CD4-positive, alpha-beta T cell treated with Interleukin-6 for 4 hours (primary cell): ENCODE data around the gene ACOT7.

Source experiments
- DNase-seq: peaks from one replicate; pipeline ENCODE4 v3.0.0-alpha.2; 2020; ENCODE audit warnings: mixed read lengths

ACOT7 gene

DNA sequence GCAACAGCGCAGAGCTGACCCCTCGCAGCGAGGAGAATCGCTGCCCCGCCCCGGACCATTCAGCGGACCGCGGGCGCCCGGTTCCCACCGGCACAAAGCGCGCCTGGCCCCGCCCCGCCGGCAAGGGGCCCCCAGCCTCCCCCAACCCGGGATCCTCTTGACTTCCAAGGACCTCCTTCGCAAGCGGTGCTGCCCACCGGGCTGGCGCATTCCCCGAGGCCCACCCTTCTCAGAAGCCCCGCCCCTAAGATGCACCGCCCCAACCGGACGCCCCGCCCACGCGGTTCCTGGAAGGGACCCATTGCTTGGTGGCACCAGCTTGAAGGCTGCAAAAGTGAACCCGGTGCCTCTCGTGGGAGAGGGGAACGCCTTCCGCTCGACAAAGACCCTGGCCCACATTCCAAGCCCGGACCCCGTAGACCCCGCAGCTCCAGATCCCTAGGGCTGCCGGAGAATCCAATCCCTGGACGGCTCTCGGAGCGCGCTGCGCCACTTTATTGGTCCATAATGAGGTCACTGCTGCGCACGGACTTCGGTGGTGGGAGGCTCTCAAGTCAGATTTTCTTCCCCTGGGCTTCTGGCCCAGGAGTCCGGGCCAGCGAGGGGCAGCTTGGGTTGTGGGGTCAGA is 147.6 kb downstream of the ACOT7 start:
- peak; percentile 37 for DNase-seq

DNA sequence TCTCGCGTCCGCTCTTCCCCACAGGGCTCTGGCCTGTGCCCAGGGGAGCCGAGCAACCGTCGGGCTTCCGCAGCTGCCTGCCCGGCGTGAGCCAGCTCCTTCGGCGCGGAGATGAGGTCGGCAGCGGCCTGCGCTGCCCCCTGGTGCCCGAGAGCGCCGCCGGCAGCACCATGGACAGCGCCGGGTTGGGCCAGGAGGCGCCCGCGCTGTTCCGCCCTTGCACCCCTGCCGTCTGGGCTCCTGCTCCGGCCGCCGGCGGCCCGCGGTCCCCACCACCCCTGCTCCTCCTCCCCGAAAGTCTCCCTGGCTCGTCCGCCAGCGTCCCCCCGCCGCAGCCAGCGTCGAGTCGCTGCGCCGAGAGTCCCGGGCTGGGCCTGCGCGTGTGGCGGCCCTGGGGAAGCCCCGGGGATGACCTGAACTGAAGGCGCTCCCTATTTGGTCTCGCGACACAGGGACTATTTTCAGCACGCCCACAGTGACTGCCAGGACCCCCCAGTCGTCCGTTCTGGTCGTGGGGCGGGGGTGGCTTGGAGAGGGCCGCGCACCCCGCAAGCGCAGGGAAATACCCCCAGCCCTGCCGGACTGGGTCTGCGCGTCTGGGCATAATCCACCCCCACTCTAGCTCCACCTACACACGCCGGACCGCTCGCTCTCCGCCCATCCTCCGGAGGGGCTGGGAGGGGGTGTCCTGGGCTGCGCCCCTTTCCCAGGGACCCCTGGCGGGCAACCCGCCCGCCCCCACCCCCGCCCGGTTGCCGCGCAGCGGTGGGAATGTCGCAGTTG is 148.3 kb downstream of the ACOT7 start:
- peak; percentile 83 for DNase-seq

DNA sequence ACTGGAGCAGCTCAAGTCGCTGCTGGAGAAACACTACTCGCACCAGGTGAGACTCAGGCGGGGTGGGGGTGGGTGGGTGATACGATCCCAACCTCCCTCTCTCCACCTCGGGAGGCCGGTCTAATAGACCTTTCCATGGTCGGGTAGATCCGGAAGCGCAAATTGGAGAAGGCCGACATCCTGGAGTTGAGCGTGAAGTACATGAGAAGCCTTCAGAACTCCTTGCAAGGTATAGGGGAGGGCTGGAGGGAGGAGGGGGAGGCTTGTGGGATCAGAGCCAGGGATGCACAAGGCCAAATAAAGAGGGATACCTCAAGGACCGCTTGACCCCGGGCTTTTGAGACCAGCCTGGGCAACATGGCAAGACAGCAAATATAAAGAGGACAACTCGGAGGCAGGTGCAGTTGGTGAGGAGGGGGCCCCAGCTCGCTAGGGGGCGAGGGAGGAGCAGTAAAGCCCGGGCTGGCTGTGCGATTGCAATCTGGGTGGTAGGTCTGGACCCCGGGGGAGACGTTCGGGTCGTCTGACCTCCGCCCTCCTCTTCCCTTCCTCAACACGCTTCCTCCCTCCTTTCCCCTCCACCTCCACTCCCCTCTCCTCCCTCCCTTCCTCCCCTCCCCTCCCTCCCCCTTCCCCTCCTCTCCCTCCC is 149.0 kb downstream of the ACOT7 start:
- DNase-seq, result no peak

DNA sequence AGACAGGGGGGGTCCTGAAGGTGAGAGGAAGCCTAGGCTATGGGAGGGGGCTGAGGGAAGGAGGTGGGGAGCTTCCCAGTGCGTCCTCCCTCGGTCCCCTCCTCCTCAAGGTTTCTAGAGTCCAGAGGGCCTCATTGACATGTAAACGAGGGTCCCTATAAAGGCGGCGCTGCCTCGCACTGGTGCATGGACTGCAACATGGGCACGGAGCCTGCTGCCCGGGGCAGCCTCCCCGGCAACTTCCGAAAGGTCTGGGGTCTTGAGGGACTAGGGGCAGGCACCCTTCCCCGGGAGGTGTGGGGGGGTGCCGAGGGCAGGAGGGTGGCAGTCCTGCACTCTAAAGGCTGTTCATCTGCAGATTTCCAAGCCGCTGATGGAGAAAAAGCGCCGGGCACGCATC is 149.6 kb downstream of the ACOT7 start, which contains the start of gene HES3:
Gene HES3, plus strand, starts transcription at position 187 of the 400 bp plus-strand sequence. Its CDS starts 187 bp downstream, at position 374.
- no peak for DNase-seq

DNA sequence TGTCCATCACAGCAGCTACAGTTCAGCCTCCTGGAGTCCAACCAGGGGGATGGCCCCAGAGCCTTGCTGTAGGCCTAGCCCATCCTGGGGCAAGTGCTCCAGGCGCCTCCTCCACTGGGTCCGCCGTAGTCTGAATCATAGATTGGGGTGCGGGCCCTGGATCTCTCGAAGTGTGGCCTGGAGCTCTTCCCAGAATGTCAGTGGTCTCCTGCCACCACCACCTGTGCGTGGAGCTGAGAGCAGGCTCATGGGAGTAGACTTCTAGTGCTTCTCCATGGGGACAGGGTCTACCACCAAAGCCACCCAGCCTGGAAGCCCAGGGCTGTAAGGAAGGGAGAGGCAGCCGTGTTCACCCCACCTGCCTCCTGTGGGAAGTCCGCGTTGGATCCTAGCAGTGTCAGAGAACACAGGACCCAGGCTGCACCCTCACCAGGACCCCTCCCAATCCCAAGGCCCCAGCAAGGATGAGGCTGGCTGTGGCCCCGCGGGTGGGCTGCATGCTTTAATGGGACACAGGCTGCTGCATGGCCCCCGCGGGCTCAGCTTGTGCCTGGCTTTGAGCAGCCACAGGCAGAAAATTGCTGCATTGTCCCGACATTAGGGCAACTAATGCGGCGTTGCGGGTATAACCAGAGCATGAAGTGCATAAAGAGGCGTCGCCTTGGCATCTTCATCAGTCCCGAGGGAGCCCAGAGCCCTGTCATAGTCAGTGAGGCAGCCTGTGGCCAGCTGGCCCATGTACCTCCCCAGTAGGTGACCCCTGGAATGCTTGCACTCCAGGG is 150.3 kb downstream of the ACOT7 start:
- DNase-seq, result no peak

DNA sequence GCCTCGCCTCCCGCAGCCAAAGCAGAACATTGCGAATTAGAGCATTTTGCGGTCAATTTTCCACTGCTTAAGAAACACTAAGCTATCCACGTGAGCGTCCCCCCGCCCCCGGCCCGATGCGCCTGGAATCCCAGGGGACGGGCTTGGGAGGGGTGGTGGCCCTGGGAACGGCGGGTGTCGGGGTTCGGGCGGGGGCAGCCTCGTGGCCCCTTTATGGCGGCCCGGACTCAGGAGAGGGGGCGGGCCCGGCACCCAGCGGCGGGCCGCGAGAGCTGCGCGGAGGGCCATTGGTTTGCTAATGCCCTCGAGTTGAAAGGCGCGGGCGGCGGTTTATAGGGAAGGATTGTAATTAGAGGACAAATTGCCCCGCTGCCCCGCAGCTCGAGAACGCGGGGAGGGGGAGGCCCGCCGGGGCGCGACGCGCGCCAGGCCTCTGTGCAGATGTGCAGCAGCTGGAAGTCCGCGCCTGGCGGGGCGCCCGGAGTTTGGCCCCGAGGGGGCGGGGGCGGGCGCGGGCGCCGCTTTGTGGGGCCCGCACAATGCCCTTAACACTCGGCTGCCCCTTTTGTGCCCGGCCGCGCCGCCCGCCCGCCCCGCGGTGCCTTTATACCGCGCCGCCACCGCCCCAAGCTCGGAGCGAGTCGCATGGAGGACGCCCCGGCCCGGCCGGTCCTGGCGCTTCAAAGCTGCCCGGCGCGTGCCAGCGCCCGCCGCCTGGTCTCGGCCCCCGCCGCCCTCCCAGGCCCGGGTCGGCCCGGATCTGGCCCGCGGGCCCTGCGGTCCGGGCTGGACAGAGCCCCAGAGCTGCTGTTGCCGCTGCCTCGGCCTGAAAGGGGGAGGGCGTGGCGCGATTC is 151.5 kb downstream of the ACOT7 start:
- no peak for DNase-seq

DNA sequence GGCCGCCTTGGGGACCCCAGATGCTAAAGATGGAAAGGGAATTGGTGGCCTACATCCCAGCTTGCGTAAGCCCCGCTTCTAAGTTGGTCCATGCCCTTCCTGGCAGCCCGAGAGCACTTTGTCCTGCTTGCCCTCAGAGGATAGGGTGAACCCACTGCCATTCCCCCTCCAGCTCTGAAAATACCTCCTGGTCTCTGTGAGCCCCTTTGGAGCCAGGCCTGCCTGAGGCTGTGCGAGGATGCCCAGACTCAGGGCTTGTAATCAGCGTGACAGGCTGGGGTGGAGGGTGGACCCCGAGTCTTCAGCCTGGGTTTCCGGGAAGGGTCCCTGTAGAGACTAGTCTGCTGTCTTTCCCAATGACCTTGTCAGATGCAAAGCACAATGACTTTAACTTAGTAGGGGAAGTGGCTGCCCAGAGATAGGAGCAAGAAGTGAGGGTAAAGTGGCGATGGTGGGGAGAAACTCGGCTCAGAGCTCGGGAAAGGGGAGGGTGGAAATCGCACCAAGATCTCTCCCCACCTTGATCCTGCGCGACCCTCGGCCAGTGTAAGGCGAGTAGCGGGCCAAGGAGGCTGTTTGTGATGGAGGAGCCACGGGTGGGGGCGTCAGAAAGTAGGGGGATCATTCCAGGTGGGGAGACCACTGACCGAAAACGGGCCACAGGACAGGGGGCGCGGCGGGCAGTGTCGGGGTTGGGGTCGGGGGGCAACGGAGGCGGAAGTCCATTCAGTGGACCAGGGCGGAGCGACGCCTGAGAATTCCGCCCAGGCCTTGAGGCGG is 152.3 kb downstream of the ACOT7 start:
- DNase-seq, result no peak

DNA sequence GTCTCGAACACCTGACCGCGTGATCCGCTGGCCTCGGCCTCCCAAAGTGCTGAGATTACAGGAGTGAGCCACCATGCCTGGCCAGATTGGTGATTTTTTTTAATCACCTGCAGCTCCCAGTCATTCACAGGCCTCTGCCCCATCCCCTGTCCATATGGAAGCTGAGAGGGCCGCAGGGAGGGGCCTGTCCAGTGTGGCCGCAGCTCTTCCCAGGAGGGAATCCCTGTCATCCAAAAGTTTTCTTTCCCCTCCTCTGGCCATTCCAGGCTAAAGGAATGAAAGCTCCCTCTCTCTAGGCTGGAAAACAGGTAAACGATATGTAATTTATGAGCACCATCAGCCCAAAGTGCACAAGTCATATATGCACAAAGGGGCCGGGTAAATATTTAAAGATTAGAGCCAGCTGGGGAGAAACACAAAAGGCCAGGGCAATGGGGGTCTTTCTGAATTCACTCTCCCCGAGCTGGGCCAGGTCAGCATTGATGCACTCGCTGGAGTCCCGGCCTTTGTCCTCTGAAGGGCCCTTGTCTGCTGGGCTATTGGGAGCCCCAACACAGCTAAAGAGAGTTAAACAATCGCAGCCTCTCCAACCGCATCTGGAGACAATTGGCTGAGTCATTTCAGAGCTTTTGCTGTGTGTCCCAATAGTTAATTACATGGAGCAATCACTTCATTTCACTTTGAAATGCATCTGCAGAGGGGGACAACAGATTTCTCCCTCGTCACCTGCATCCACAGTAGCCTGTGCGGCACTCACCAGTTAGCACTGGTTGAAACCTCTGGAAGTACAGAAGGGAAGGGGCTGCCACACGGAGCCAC is 153.4 kb downstream of the ACOT7 start:
- DNase-seq, result no peak

DNA sequence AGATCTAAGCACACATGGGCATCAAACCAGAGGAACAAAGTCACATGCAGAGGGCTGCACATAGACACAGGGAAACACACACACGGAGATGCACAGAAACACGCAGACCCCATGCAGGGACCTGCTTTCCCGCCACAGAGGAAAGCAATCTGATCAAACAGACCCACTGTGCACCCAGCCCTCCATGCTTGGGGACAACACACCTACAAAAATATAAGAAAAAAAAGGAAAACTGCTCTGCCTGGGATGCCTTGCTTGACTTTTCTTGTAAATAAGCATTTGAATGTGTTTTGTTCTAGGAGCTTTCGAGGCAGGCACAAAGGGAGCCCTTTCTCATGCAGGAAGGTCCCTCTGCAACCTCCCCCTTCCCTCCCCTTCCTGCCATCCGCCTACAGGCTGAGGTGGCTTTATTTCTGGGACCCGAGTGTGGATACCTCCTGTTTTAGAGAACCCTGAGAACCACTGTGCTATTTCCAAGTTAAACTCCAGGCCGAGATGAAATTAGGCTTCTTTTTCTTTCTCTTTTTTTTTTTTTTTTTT is 154.3 kb downstream of the ACOT7 start:
- DNase-seq, result no peak

DNA sequence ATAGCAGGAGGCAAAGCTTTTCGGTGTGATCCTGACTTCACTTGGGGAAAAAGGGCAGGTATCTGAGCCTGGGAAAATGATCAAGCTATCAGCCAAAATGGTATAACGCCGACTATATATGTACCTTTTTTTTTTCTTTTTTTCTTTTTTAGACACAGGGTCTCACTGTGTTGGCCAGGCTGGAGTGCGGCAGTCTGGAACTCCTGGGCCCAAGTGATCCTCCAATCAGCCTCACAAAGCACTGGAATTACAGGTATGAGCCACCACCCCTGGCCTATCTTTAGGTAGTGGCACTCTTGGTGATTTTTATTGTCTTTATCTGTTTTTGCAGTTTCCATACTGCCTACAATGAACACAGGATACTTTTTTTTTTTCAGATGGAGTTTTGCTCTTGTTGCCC is 156.5 kb downstream of the ACOT7 start:
- no peak for DNase-seq

DNA sequence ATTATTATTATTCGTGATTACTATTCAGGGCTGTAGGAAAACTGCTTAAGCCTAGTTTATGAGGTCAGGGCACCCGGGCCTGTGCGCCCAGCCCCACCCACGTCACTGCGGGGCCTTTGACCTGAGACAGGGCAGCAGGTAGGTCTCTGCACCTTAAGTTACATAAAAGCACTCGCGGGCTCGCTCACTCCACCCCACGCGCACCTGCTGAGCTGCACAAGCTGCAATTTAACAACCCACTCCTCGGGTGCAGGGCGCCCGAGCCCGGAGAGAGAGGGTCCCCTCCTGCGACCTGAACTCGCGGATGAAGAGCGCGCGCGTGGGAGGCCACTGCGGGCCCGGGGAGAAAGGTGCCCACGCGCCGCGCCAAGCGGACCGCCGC is 158.3 kb downstream of the ACOT7 start:
- peak; percentile 37 for DNase-seq

DNA sequence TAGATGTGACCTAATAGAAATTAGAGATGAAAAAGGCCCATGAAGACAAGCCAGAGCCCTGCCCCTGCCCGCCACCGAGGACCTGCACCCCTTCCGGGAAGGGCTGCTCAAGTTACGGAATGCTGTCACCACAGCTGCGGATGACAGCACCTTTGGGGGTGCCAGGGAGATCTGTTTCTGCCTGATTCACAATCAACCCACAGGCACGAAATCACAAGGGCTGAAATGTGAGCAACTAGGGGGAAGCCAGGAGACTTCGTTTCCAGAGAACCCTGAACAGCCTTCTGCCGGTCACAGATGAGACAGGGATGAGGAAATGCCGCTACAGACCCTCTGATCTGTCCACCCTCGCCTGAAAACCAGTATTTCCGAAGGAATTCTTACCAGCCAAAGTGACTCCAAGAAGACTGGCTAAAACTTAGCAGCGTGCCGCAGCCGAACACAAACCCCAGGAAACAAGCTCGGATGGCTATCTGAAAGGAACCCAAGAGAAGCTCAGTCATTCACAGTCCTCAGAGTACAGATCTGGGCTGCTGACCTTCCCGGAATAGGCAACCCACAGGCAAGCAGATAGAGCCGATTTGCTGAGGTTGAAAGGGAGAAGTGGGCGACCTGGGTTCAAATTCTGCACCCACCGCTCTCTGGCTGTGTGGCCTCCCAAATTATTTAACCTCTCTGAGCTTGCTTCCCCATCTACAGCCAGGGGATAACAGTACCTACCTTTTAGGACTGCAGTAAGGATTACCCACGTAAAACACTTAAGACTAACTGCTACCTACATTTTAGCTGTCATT is 158.9 kb downstream of the ACOT7 start:
- DNase-seq, result no peak

DNA sequence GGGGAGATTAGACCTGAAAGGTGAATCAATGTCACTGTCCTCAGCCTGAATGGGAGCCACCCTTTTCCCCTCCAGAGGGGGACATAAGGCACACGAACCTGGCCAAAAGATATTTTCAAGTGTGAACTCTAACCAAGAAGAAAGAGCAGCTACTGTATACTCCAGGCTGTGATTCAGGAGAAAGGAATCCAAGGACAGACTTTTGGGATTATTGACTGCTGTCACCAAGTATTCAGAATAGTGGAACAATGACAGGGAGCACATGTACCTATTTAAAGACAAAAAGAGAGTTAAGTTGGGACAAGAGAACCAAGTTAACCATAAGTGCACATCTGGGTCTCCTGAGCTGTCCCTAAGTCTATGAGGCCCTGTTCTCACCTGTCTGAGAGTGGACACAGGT is 160.2 kb downstream of the ACOT7 start:
- DNase-seq, result no peak

DNA sequence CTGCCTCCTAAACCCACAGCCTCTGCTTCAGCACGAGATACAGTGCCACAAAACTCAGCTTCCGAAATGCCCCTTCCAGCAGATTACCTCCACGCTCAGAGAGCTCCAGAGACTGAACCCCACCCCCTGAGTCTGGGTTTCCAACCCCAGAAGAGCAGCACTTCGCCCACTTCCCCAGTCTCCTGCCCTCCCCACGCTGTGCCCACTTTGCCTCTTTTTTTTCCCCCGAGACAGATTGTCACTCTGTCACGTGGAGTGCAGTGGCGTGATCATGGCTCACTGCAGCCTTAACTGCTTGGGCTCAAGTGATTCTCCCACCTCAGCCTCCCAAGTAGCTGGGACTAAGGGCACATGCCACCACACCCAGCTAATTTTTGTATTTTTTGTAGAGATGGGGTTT is 167.9 kb downstream of the ACOT7 start:
- DNase-seq, result no peak

DNA sequence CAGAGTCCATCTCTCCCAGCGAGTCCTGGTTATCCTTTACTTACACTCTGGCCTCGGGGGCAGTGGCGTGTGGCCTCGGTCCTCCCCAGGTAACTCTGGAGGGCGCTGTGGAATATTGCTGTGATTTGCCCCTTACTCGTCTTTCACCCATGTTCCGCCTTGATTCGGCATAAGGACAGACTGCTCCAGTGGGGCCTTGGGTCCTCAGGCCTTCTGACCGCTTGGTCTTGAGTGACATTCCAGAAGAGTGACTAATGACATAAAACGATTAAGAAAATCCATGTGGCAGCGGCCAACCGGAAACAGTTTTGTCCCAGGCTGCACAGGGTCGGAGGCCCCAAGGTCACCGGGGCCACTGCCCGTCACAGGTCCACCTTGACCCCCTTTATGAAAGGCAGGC is 168.8 kb downstream of the ACOT7 start:
- no peak for DNase-seq

DNA sequence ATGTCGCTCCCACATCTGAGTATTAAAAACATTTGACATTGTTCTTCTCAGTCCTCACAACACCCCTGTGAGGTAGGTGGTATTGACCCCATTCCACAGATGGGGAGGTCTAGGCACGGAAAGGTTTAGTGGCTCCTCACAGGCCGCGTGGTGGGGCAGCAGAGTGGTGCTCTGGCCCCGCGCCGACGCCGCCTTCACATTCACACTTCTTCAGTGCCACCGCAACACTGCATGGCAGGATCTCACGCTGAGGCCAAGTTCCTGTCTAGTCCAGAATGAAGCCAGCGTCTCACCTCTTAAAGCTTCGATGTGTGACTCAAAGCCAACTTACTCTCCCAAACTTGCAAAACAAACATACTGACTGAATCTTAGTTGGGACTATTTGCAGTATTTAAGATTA is 169.9 kb downstream of the ACOT7 start:
- no peak for DNase-seq

DNA sequence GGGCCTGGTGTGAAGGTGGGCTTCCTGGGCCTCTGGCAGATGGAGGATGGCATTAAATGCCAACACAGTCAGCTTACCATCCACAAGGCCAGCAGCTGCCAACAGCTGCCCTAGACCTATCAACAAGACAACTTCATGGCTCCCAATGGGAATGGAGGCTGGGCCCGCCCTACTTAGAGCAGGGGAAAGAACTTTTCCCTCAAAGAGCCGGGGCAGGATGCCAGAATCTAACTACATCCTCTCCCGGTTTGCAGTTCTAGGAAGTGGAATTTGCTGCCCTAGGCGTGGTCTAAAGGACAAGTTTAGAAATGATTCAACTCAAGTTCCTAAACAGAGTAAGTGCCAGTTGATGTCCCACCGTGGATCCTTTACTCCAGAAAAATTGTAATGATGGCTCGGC is 170.9 kb downstream of the ACOT7 start:
- no peak for DNase-seq

DNA sequence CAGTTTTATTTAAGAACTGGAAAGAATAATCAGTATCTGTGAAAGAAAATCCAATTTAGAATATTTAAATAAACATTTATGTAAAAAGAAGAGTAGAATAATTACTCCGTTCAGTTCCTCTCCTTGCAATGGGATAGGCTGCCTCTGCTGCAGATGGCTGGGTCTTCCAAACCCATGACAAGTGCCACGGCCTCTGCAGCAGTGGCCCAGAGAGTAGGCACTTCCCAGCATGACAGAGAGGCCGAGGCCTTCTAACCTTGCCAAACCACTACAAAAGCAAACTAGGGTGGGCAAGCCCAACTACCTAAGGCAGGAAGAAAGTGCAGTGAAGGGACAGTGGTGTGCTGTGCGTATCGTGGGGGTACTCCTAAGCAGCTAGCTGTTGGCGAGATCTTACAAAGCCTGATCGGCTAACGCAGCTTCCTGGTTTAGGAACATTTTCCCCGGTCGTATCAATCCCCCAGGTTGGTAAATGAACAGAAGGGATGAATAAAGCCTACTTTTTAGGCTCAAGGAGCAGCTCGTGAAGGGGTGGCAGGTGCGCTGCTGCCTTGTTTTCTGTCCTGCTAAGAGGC is 172.3 kb downstream of the ACOT7 start:
- no peak for DNase-seq

DNA sequence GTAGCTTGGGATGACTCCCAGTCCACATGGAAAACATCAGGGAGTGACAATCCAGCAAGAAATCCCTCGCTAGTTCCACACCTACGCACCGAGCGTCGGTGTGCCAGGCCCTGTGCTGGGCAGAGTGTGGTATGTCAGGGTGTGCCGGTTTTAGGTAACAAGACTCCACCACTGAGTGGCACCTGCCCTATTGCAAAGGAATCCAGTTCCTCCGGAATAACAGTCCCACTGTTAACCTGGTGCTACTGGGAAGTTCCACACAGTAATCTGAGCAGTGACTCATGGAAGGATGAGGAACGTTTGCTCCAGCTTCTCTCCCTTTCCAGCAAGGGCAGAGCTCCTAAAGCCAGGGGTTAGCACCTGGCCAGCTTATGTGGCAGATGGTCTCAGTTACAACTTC is 173.3 kb downstream of the ACOT7 start:
- DNase-seq, result no peak
